HG03025 (cell line): ENCODE measurements around the gene PLXNA4.

Source experiments
- ATAC-seq: cut with Tn5 transposase; IDR thresholded peaks from one replicate; pipeline ENCODE4 v1.9.1; 2021; ENCODE audit warnings: mild to moderate bottlenecking, moderate library complexity; ENCODE audit not compliant: unreplicated experiment, low FRiP score

Gene PLXNA4

DNA sequence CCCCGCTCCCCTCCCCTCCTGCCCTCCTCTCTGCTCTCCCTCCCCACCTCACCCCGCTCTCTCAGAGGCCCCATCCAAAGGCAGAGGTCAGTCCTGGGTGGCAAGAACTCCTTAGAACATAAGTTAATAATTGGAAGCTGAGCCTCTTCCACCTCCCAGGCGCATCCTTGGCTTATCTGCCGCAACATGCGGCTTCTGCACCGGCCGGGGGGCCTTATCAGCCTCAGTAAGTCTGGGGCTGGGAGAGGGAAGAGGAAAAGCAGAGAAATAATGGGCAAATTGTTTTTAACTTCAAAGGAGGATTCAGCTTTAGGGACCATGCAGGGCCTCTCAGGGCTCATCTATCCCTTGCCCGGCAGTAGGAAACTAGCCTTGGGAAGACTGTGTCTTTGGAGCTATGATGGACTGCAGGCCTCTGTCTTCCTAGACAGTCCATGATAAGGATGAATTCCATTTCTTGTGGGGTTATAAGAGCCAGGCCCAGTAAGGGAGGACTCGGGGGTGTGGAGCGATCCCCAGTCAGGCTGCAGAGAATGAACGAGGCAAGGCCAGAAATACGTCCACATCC is 411.6 kb downstream of the PLXNA4 start:
- no peak for ATAC-seq

GRCh38 chr7:132162556-132163144 is 413.6 kb downstream of the PLXNA4 start:
- ATAC-seq = no peak

GRCh38 chr7:132161976-132162375 is 414.3 kb downstream of the PLXNA4 start:
- ATAC-seq = no peak

GRCh38 chr7:132161533-132161915 is 414.7 kb downstream of the PLXNA4 start:
- no peak for ATAC-seq

DNA sequence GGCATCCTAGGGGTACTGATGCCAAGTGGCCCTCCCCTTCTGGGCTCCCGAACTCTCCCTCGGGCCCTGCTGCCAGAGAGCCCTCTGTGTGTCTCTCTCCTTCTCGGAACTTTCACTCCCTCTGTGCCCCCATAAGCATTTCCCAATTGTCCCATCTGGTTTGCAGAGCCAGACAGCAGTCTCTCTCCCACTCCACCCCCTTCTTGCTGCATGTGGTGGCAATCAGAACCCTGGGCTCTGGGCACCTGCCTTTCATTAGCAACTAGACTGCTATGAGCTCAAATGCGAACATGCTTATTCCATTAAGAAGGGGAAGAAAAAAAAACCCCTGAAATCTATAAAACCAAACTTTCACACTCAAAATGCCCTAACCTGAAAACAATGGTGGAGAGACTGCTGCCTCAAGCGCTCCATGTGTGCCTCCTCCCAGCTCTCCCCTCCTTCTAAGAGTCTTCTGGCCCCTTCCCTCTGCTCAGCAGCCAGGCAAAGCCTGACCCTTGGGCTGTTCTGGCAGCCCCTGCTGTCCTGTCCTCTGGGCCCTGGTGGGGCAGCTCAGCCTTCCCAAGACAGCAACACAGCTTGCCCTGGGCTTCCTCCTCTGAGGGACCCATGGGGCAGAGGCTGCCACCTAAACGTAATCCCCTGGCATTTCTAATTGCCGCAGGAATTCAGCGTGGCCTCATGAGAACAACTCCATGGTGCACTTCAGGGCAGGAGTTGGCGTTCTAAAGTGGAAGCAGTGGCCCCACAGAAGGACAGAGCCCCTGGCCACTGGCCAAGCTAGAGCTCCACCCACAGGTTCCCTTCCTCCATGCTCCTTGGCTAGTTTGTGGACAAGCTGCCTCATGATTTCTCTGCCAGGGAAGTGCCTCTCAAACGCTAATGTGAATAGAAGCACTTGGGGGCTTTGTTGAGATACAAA is 415.4 kb downstream of the PLXNA4 start:
- no peak for ATAC-seq

GRCh38 chr7:132158841-132159240 is 417.4 kb downstream of the PLXNA4 start:
- no peak for ATAC-seq

GRCh38 chr7:132158166-132158565 is 418.1 kb downstream of the PLXNA4 start:
- ATAC-seq = no peak

GRCh38 chr7:132155715-132156114 is 420.6 kb downstream of the PLXNA4 start:
- no peak for ATAC-seq

DNA sequence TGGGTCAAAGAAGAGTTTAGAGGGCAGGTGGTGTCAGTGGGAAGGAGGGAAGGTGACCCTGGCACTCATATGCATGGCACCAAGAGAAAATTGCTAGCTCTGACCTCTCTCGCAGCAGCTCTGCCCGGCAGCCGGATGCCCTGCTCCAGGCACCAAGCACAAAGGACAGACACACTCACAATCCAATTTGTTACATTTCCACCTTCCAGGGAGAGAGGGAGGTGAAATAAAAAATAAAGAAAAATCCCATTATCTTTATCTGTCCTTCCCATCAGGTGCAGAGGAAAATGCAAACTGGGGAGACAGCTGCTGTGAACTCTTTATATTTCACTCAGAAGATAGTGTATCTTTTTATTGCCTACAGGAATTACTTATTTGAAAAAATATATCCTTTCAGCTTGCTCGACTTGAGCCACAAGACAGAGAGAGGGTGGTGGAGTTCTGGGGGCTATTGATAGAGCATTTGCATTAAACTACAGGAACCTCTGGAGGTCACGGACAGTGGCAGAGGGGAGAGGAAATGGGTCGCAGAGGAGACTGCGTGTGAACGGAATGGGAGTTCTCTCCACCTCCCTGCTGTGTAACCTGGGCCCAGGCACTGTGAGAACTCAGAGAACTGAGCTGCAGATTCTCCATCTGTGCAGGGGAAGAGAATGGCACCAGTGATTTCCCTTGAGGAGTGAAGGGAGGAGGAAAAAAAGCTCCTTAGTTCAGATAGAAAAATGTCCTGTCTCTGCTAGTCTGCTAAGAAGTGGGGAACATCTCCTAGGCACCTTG is 421.4 kb downstream of the PLXNA4 start:
- ATAC-seq = no peak

DNA sequence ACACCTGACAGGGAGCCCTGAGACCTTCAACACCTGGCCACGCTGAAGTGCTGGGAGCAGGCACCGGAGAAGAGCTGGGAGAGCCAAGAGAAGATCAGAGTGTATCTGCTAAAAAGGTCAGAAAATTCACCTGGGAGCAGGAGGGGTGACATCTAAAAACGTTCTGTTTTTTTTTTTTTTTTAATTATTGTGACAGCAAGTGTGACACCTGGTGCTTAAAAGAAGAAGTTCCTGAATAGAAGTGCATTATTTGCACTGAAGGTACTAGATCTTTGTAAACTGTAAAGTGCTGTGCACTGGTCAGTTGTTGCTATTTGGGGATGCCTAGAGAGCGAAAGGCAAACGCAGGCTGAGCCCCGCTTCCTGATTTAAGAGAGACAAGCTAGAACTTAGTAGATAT is 422.0 kb downstream of the PLXNA4 start:
- no peak for ATAC-seq

GRCh38 chr7:132152131-132152889 is 424.0 kb downstream of the PLXNA4 start:
- no peak for ATAC-seq

- no peak for ATAC-seq
Observed at GRCh38 chr7:132150711-132151110, 425.6 kb downstream of the PLXNA4 start.

- no peak for ATAC-seq
Observed at GRCh38 chr7:132149436-132150304, 426.6 kb downstream of the PLXNA4 start.

- no peak for ATAC-seq
Observed at GRCh38 chr7:132148876-132149275, 427.4 kb downstream of the PLXNA4 start.

- no peak for ATAC-seq
Observed at GRCh38 chr7:132145466-132145865, 430.8 kb downstream of the PLXNA4 start.

DNA sequence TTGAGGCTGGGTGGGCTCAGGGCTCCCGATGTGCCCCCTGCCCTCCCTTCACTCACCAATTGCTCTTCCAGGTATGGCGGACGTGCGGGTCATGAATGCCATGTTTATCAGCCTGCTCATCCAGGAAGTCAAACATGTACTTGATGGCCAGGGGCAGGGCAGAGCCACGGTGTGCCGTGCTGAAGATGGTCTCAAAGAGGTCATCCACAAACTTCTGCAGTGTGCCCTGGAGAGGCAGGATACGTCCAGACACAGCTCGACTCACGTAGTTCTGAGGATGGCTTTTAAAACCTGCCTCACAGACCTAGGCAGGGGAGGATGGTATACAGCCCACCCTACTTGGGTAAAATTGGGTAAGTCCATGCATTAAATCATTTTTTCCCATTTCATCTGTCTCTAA is 431.2 kb downstream of the PLXNA4 start:
- no peak for ATAC-seq

GRCh38 chr7:132142006-132142405 is 434.3 kb downstream of the PLXNA4 start:
- no peak for ATAC-seq

GRCh38 chr7:132141109-132141508 is 435.2 kb downstream of the PLXNA4 start:
- ATAC-seq = no peak

DNA sequence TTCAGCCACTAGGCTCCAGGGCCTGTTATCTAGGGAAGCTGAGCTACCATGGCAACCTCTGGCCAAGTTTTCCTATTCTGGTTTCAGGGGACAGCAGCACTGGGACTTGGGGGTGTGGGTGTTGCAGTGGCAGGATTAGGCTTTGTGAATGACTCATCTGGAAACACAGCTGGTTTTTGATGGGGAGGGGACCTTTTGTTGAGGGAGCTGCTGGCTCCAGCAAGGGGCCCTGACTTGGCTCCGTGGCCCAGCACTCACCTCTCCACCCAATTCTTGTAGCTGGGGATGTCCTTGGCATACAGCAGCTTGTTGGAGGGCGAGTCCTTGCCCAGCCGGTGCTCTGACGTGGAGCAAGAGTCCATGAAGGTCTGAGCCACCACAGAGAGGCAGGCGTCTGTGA is 435.9 kb downstream of the PLXNA4 start:
- no peak for ATAC-seq
